ENCODE measurements around the gene SCT.

The SCT gene

GRCh38 chr11:617199-617911 lies 9.6 kb downstream of the SCT start:
- peaks cover 9% of the 10 kb centered on the region for H3K36me3 ChIP-seq (replicated peaks; ENCODE audit: low read depth, low read length)
- H3K27me3 ChIP-seq (ENCODE audit: low read depth, low read length), result no peaks in the 10 kb centered on the region
- no peak overlapping the region for H3K9ac ChIP-seq (ENCODE audit: low read length)
- TF ChIP-seq, protein P1, sequence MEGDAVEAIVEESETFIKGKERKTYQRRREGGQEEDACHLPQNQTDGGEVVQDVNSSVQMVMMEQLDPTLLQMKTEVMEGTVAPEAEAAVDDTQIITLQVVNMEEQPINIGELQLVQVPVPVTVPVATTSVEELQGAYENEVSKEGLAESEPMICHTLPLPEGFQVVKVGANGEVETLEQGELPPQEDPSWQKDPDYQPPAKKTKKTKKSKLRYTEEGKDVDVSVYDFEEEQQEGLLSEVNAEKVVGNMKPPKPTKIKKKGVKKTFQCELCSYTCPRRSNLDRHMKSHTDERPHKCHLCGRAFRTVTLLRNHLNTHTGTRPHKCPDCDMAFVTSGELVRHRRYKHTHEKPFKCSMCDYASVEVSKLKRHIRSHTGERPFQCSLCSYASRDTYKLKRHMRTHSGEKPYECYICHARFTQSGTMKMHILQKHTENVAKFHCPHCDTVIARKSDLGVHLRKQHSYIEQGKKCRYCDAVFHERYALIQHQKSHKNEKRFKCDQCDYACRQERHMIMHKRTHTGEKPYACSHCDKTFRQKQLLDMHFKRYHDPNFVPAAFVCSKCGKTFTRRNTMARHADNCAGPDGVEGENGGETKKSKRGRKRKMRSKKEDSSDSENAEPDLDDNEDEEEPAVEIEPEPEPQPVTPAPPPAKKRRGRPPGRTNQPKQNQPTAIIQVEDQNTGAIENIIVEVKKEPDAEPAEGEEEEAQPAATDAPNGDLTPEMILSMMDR (IDR thresholded peaks at IDR 0.05; ENCODE audit: low read depth, low read length), result no peak
- TF ChIP-seq EZH2phosphoT487 (IDR thresholded peaks at IDR 0.05; ENCODE audit: low read depth), result no peak
- no peak overlapping the region for H2AFZ ChIP-seq (ENCODE audit: low read depth, low read length)
- no peak overlapping the region for H3K27ac ChIP-seq (ENCODE audit: low read length)
- peaks cover 17% of the 10 kb centered on the region for H4K20me1 ChIP-seq (ENCODE audit: insufficient read depth, low read length)
- H3K4me3 ChIP-seq (ENCODE audit: low read length), result no peak overlapping the region
- peak overlapping the region; percentile 84; the same call in 1 of the 2 replicates for H3K4me2 ChIP-seq (ENCODE audit: low read length)
- peaks cover 5% of the 10 kb centered on the region; the same call in 1 of the 2 replicates for H3K79me2 ChIP-seq (ENCODE audit: low read length)
- H3K9me3 ChIP-seq (ENCODE audit: insufficient read depth, low read length), result no peaks in the 10 kb centered on the region
- H3K4me1 ChIP-seq (ENCODE audit: low read length), result peaks cover 20% of the 10 kb centered on the region

- Histone ChIP-seq H3K4me3 (ENCODE audit: low read length) (peak overlapping the region; percentile 88), H3K9me3 (ENCODE audit: insufficient read depth, low read length) (no peaks in the 10 kb centered on the region), H3K27ac (ENCODE audit: low read length) (peak overlapping the region; percentile 90), H3K79me2 (ENCODE audit: low read length) (peaks cover 5% of the 10 kb centered on the region; the same call in 1 of the 2 replicates), H3K4me2 (ENCODE audit: low read length) (peak overlapping the region; percentile 84), H4K20me1 (ENCODE audit: insufficient read depth, low read length) (peaks cover 20% of the 10 kb centered on the region), H2AFZ (ENCODE audit: low read depth, low read length) (no peak overlapping the region), H3K27me3 (ENCODE audit: low read depth, low read length) (no peaks in the 10 kb centered on the region), H3K36me3 (replicated peaks; ENCODE audit: low read depth, low read length) (peaks cover 16% of the 10 kb centered on the region), H3K9ac (ENCODE audit: low read length) (peak overlapping the region; percentile 68), H3K4me1 (ENCODE audit: low read length) (peaks cover 20% of the 10 kb centered on the region)
- no peak for TF ChIP-seq EZH2phosphoT487 (IDR thresholded peaks at IDR 0.05; ENCODE audit: low read depth)
- TF ChIP-seq, protein P1 (IDR thresholded peaks at IDR 0.05; ENCODE audit: low read depth, low read length), result no peak
Measured at GRCh38 chr11:616320-617198, 10.4 kb downstream of the SCT start.

DNA sequence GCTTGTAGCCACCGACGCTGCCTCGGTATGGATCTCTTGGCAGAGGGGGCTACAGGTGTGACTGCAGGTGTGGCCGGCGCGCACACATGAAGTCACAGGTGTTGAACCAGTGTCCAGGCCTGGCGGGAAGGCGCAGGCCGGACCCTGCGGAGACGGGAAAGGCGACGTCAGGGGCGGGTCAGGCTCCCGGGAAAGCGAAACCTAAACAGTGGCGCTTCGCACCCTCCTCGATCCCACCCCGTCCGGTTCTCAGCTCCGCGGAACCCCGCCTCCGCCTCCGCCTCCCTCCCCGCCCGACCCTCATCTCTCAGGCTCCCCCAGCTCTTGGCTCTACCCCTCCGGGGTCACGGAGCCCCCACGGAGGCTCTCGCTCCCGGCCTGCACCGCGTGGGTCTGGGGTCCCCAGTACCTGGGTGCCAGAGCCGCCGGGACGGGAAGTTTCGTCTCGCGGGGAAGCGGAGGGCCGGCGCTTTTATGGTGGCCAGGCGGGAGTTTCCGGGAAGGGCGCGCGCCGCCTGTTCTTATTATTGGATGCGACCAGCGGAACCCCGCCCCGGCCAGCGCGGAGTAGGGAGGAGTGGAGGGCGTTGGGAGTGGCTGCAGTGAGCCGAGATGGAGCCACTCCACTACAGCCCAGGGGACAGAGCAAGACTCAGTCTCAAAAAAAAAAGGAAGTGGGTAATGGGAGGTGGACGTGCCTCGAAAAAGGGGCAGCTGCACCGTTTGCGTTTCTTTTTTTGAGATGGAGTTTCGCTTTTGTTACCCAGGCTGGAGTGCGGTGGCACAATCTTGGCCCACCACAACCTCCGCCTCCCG lies 11.3 kb downstream of the SCT start, which contains the start of gene IRF7:
IRF7 (minus strand) TSS at position 447 of the 816 bp plus-strand sequence. CDS start 586 bp downstream, outside the sequence.
- Histone ChIP-seq H3K4me2 (ENCODE audit: low read length) (peak within 1 kb of the TSS; percentile 84), H3K79me2 (ENCODE audit: low read length) (peaks cover 5% of the 10 kb centered on the region; the same call in 1 of the 2 replicates), H3K4me3 (ENCODE audit: low read length) (peak within 1 kb of the TSS; percentile 88), H3K9me3 (ENCODE audit: insufficient read depth, low read length) (no peaks in the 10 kb centered on the region), H3K4me1 (ENCODE audit: low read length) (peaks cover 20% of the 10 kb centered on the region), H3K27me3 (ENCODE audit: low read depth, low read length) (no peaks in the 10 kb centered on the region), H3K27ac (ENCODE audit: low read length) (peak within 1 kb of the TSS; percentile 90), H2AFZ (ENCODE audit: low read depth, low read length) (no peak within 1 kb of the TSS), H3K36me3 (replicated peaks; ENCODE audit: low read depth, low read length) (peaks cover 25% of the 10 kb centered on the region), H3K9ac (ENCODE audit: low read length) (peak within 1 kb of the TSS; percentile 77), H4K20me1 (ENCODE audit: insufficient read depth, low read length) (peaks cover 20% of the 10 kb centered on the region)
- TF ChIP-seq, protein P1 (IDR thresholded peaks at IDR 0.05; ENCODE audit: low read depth, low read length), result no peak
- TF ChIP-seq EZH2phosphoT487 (IDR thresholded peaks at IDR 0.05; ENCODE audit: low read depth), result no peak

Data from OCI-LY3 (cell line).